KOPT-K1 (cell line): Measurements from ENCODE around the gene HAO1.
"Not testable (repeated sequence)": the region's sequence is repeated elsewhere in the genome, so short reads cannot be mapped to it uniquely, and the experiment has no call there.

Experiments
- H3K27ac ChIP-seq: fragments of 200-600 bp; sonication (generic); 2 replicates; pipeline ENCODE4 v1.5.1; 2016; ENCODE audit warnings: antibody characterized with exemption, mild to moderate bottlenecking, low read depth, low read length; ENCODE audit not compliant: poor library complexity, severe bottlenecking
- H3K36me3 ChIP-seq: fragments of 200-600 bp; sonication (generic); 2 replicates; pipeline ENCODE4 v1.5.1; 2017; ENCODE audit warnings: antibody characterized with exemption, mild to moderate bottlenecking, low read length, moderate library complexity; ENCODE audit not compliant: insufficient read depth
- H3K9me3 ChIP-seq: fragments of 200-600 bp; sonication (generic); 2 replicates; pipeline ENCODE4 v1.5.1; 2017; ENCODE audit warnings: antibody characterized with exemption, low read length, mild to moderate bottlenecking; ENCODE audit not compliant: insufficient read depth, poor library complexity, severe bottlenecking

HAO1 gene

GRCh38 chr20:7850775-7851490 lies 89.3 kb downstream of the HAO1 start:
- Histone ChIP-seq H3K9me3 (no peaks in the 10 kb centered on the region), H3K36me3 (no peaks in the 10 kb centered on the region)

DNA sequence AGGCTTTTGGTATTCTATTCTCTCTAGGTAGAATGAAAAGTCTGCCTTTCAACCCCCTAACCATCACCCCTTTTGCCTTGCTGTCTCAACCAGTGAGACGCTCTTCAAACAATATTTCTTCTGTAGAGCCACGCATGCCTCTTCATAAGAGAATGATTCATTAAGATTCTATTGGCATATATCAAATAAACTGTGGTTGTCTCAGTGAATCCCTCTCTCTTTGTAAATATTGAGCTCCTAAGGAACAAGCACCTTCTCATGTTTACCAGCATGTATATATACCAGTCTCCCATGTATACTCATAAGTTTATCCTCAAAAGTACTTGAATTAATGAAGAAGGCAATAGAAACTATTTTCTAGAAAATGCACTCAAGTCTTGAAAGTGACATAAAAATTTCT lies 90.6 kb downstream of the HAO1 start:
- Histone ChIP-seq H3K36me3 (no peaks in the 10 kb centered on the region), H3K27ac (no peak overlapping the region), H3K9me3 (no peaks in the 10 kb centered on the region)

More at GRCh38 chr20:7850775-7851490, 89.3 kb downstream of the HAO1 start:
- no peak overlapping the region for H3K27ac ChIP-seq

GRCh38 chr20:7848351-7848750 lies 91.9 kb downstream of the HAO1 start:
- Histone ChIP-seq H3K27ac (no peak overlapping the region), H3K36me3 (no peaks in the 10 kb centered on the region), H3K9me3 (no peaks in the 10 kb centered on the region)

- Histone ChIP-seq H3K36me3 (no peaks in the 10 kb centered on the region), H3K9me3 (no peaks in the 10 kb centered on the region), H3K27ac (no peak overlapping the region)
These were observed 96.6 kb downstream of the HAO1 start for GRCh38 chr20:7843613-7844012.

DNA sequence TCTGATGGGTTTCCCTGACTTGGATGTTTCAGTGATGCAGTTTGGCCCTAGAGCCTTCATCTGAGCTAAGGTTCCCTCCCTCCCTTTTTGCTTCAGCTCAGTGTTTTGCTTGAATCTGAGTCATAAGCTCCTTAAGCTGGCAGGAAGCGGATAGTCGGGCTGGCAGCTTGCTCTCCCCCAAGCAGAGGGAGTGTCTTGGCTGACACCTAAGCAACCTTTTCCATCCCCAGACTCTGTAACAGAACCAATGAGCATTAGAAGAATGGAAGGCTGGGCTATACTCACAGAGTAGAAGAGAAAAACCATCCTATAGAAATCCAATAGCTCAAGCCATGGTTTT lies 98.3 kb downstream of the HAO1 start:
- Histone ChIP-seq H3K36me3 (no peaks in the 10 kb centered on the region), H3K9me3 (no peaks in the 10 kb centered on the region), H3K27ac (no peak overlapping the region)

- Histone ChIP-seq H3K27ac (no peak overlapping the region), H3K36me3 (no peaks in the 10 kb centered on the region), H3K9me3 (no peaks in the 10 kb centered on the region)
These were observed 98.8 kb downstream of the HAO1 start for GRCh38 chr20:7841291-7841970.

GRCh38 chr20:7836076-7836475 lies 104.2 kb downstream of the HAO1 start:
- Histone ChIP-seq H3K36me3 (no peaks in the 10 kb centered on the region), H3K9me3 (peaks cover 6% of the 10 kb centered on the region), H3K27ac (no peak overlapping the region)

GRCh38 chr20:7834441-7834840 lies 105.8 kb downstream of the HAO1 start:
- not testable (repeated sequence) for H3K27ac ChIP-seq, H3K9me3 ChIP-seq, H3K36me3 ChIP-seq
